Measurements from ENCODE around the gene OPA1.
A peak's percentile ranks its signal among the peaks of the same experiment; 100 is the strongest.

The OPA1 gene

GRCh38 chr3:193563426-193563825, 29.6 kb upstream of the OPA1 start:
- no peak for TF ChIP-seq CTCF (IDR thresholded peaks at IDR 0.05; ENCODE audit: borderline replicate concordance, control extremely low read depth, extremely low read depth, insufficient read depth, missing control alignments)
- in situ Hi-C loops (cut with MboI; ENCODE audit: low sequenced_read_pairs, unreplicated experiment): loop anchor here (25.0 kb wide), 3 partner anchors 526 to 1001 kb away; no protein-coding TSS in a partner anchor
- DNase-seq (ENCODE audit: low spot score): no peak

DNA sequence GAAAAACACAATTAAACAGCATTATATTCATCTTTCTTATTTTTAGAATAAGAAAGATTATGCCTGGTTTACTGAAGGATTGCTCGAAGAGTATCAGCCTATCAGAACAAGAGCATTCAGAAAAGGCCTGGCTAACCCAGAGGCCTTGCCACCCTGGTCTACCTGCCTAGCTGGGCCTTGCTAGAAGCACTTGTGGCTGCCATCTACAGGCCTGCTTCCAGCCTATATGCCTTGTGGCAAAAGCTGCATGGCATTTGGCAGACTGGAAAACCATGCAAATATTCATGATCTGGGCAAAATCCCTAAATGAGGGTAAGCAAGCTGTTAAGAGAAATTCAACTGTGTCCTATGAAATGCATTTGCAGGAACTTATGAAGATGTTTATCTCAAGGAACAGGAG, 29.0 kb upstream of the OPA1 start:
- no peak for DNase-seq (ENCODE audit: low spot score)
- TF ChIP-seq CTCF (IDR thresholded peaks at IDR 0.05; ENCODE audit: borderline replicate concordance, control extremely low read depth, extremely low read depth, insufficient read depth, missing control alignments): peak; percentile 7
- in situ Hi-C loops (cut with MboI; ENCODE audit: low sequenced_read_pairs, unreplicated experiment): loop anchor here (25.0 kb wide), 3 partner anchors 527 to 1002 kb away; no protein-coding TSS in a partner anchor

- TF ChIP-seq CTCF (IDR thresholded peaks at IDR 0.05; ENCODE audit: borderline replicate concordance, control extremely low read depth, extremely low read depth, insufficient read depth, missing control alignments): no peak
- no peak for DNase-seq (ENCODE audit: low spot score)
- in situ Hi-C loops (cut with MboI; ENCODE audit: low sequenced_read_pairs, unreplicated experiment): loop anchor here (25.0 kb wide), 3 partner anchors 532 to 1007 kb away; no protein-coding TSS in a partner anchor
Observed at GRCh38 chr3:193569119-193569518, 23.9 kb upstream of the OPA1 start.

DNA sequence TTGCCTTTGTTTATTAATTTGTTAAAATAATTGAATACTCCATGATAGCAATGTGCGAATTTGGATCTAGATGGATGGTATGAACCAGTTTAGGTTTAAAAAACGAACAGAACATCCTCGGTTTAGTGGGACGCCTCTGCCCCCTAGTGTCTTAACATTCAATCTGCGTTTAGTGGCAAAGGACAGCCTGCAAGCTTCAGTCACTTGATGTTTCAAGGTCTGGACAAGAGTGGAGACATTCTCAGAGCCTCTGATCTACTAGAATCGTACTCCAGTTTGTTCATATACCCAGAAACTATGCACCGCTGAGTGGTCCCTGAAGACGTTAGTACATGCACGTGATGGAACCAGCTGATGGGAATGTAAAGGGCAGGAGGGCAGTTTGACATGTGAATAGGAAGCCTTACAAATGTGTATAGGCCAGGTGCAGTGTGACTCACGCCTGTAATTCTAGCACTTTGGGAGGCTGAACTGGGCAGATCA, 20.5 kb upstream of the OPA1 start:
- DNase-seq (ENCODE audit: low spot score): peak; percentile 58
- TF ChIP-seq CTCF (IDR thresholded peaks at IDR 0.05; ENCODE audit: borderline replicate concordance, control extremely low read depth, extremely low read depth, insufficient read depth, missing control alignments): peak; percentile 70
- in situ Hi-C loops (cut with MboI; ENCODE audit: low sequenced_read_pairs, unreplicated experiment): loop anchor here (25.0 kb wide), 3 partner anchors 535 to 1010 kb away; no protein-coding TSS in a partner anchor

GRCh38 chr3:193573403-193574191, 19.4 kb upstream of the OPA1 start:
- no peak for TF ChIP-seq CTCF (IDR thresholded peaks at IDR 0.05; ENCODE audit: borderline replicate concordance, control extremely low read depth, extremely low read depth, insufficient read depth, missing control alignments)
- in situ Hi-C loops (cut with MboI; ENCODE audit: low sequenced_read_pairs, unreplicated experiment): loop anchor here (25.0 kb wide), 3 partner anchors 536 to 1011 kb away; no protein-coding TSS in a partner anchor
- DNase-seq (ENCODE audit: low spot score): no peak

GRCh38 chr3:193574488-193575070, 18.4 kb upstream of the OPA1 start:
- DNase-seq (ENCODE audit: low spot score): no peak
- in situ Hi-C loops (cut with MboI; ENCODE audit: low sequenced_read_pairs, unreplicated experiment): loop anchor here (25.0 kb wide), 3 partner anchors 537 to 1012 kb away; no protein-coding TSS in a partner anchor

More at GRCh38 chr3:193574488-193575070, 18.4 kb upstream of the OPA1 start:
- no peak for TF ChIP-seq CTCF (IDR thresholded peaks at IDR 0.05; ENCODE audit: borderline replicate concordance, control extremely low read depth, extremely low read depth, insufficient read depth, missing control alignments)
